Gastrocnemius medialis (tissue), 4 donors: ENCODE measurements around the gene MSI2.

Experiments
- CTCF ChIP-seq, 5 experiments: fragments of 450-650 bp in 3 of 5; fragments of 200-600 bp in 2 of 5; sonication (generic) in 2 of 5; IDR thresholded peaks in 4 of 5; conservative IDR thresholded peaks in 1 of 5; 1 replicate in 4 of 5; 2 replicates in 1 of 5; pipeline ENCODE4 v1.5.1; 2016 to 2019; ENCODE audit warnings: antibody characterized with exemption in 5 of 5, mild to moderate bottlenecking in 3 of 5, moderate library complexity in 3 of 5
- POLR2A ChIP-seq, 2 donors: fragments of 450-650 bp; IDR thresholded peaks; one replicate each; pipeline ENCODE4 v1.6.1; 2017; ENCODE audit warnings: antibody characterized with exemption in 2 of 2, mild to moderate bottlenecking in 2 of 2, moderate library complexity in 2 of 2

GRCh38 chr17:57391076-57391825 lies 134.9 kb downstream of the MSI2 start:
- TF ChIP-seq CTCF (IDR thresholded peaks at IDR 0.05 in 4 of 5, conservative IDR thresholded peaks at IDR 0.05 in 1 of 5) (no peak), POLR2A (IDR thresholded peaks at IDR 0.05) (no peak)
